ENCODE data around the gene SPEG. TPM values are rescaled to one million over a fixed set of nuclear protein-coding genes. Genes with fewer than 3 reads are reported as not detected.

SPEG gene
- total RNA-seq, 1 experiment from 2014 or later = 30.7 TPM

- DNase-seq (no peak), ATAC-seq (no peak)
- intact Hi-C loops (cut with micrococcal nuclease) = no loop called here
- Histone ChIP-seq H3K4me1 (ENCODE audit: insufficient read depth, low read length) (peaks cover 7% of the 10 kb centered on the region; the same call in 1 of the 2 replicates), H3K27ac (ENCODE audit: low read length) (no peak overlapping the region), H2AFZ (ENCODE audit: low read length) (no peak overlapping the region), H3K9me3 (ENCODE audit: low read length) (no peaks in the 10 kb centered on the region), H4K20me1 (ENCODE audit: low read length) (no peaks in the 10 kb centered on the region), H3K27me3 (ENCODE audit: low read length) (no peaks in the 10 kb centered on the region), H3K9me2 (replicated peaks; ENCODE audit: low read length) (no peaks in the 10 kb centered on the region), H3K79me2 (ENCODE audit: low read length) (peaks cover 14% of the 10 kb centered on the region), H3K4me2 (ENCODE audit: low read length) (peak overlapping the region; percentile 92; the same call in 1 of the 2 replicates), H3F3A (ENCODE audit: low read length, unreplicated experiment) (no peaks in the 10 kb centered on the region), H3K4me3 (ENCODE audit: low read length) (no peak overlapping the region), H3K9ac (ENCODE audit: low read length) (no peak overlapping the region), H3K36me3 (ENCODE audit: low read depth, low read length) (peaks cover 13% of the 10 kb centered on the region)
- ChIA-PET POLR2A (ENCODE audit: unreplicated experiment) (no interaction called here), CTCF (interaction anchor here (0.5 to 1.0 kb wide), 2 partner anchors 148 to 681 kb away, joined by 3 to 10 read pairs; partner anchors contain the start of gene WNT6)
- TF ChIP-seq CTCF (conservative IDR thresholded peaks at IDR 0.05; ENCODE audit: low read depth, low read length) (no peak), EZH2phosphoT487 (IDR thresholded peaks at IDR 0.05; ENCODE audit: borderline replicate concordance, low read length) (no peak), EZH2 (IDR thresholded peaks at IDR 0.05; ENCODE audit: low read length, unreplicated experiment) (no peak)
- no TSS peak for BruUV-seq (replicated peaks)
These were observed 106.3 kb downstream of the SPEG start for GRCh38 chr2:219540784-219541504.

GRCh38 chr2:219541611-219542180, 107.1 kb downstream of the SPEG start:
- Histone ChIP-seq H3K79me2 (ENCODE audit: low read length) (peaks cover 14% of the 10 kb centered on the region), H4K20me1 (ENCODE audit: low read length) (no peaks in the 10 kb centered on the region), H3K4me1 (ENCODE audit: insufficient read depth, low read length) (peaks cover 7% of the 10 kb centered on the region; the same call in 1 of the 2 replicates), H2AFZ (ENCODE audit: low read length) (peak overlapping the region; percentile 51; the same call in 1 of the 2 replicates), H3K9me3 (ENCODE audit: low read length) (no peaks in the 10 kb centered on the region), H3K4me3 (ENCODE audit: low read length) (peak overlapping the region; percentile 91), H3K36me3 (ENCODE audit: low read depth, low read length) (peaks cover 13% of the 10 kb centered on the region), H3K9ac (ENCODE audit: low read length) (peak overlapping the region; percentile 86; the same call in 1 of the 2 replicates), H3K27ac (ENCODE audit: low read length) (no peak overlapping the region), H3K4me2 (ENCODE audit: low read length) (peak overlapping the region; percentile 92), H3K9me2 (replicated peaks; ENCODE audit: low read length) (no peaks in the 10 kb centered on the region), H3K27me3 (ENCODE audit: low read length) (no peaks in the 10 kb centered on the region), H3F3A (ENCODE audit: low read length, unreplicated experiment) (no peaks in the 10 kb centered on the region)
- CTCF ChIA-PET = interaction anchor here (0.6 to 1.0 kb wide), 2 partner anchors 11 to 147 kb away, joined by 3 to 7 read pairs; no protein-coding TSS in a partner anchor
- DNase-seq (peak; percentile 91), ATAC-seq (peak; percentile 23)
- BruUV-seq (replicated peaks) = no TSS peak
- POLR2A ChIA-PET (ENCODE audit: unreplicated experiment) = no interaction called here
- intact Hi-C loops (cut with micrococcal nuclease) = no loop called here
- peak; percentile 100 for TF ChIP-seq CTCF (conservative IDR thresholded peaks at IDR 0.05; ENCODE audit: low read depth, low read length)
- TF ChIP-seq EZH2 (IDR thresholded peaks at IDR 0.05; ENCODE audit: low read length, unreplicated experiment) = no peak
- TF ChIP-seq EZH2phosphoT487 (IDR thresholded peaks at IDR 0.05; ENCODE audit: borderline replicate concordance, low read length) = no peak

Data from PC-3 (cell line).